Activated T-helper 17 cell treated with anti-CD3 and anti-CD28 coated beads, Interleukin-2, amount 50 U/mL, for 72 hours (primary cell): ENCODE measurements around the gene HELQ. TPM values are rescaled to one million over a fixed set of nuclear protein-coding genes. Genes with fewer than 3 reads are reported as not detected.
"Not testable (repeated sequence)": the region's sequence is repeated elsewhere in the genome, so short reads cannot be mapped to it uniquely, and the experiment has no call there.

ENCODE experiments used
- ATAC-seq: fragments of 150-1000 bp; cut with Tn5 transposase; replicated peaks from 2 replicates; pipeline ENCODE4 v1.10.0; 2021; ENCODE audit warnings: mild to moderate bottlenecking, moderate library complexity
- H3K27ac Mint-ChIP-seq: one replicate; pipeline ENCODE4 v1.8.0; 2022; ENCODE audit warnings: mixed read lengths
- H3K27me3 Mint-ChIP-seq: one replicate; pipeline ENCODE4 v1.8.0; 2022; ENCODE audit warnings: mixed read lengths
- H3K36me3 Mint-ChIP-seq: one replicate; pipeline ENCODE4 v1.8.0; 2022; ENCODE audit warnings: low read depth, mild to moderate bottlenecking, mixed read lengths
- H3K4me1 Mint-ChIP-seq: one replicate; pipeline ENCODE4 v1.8.0; 2022; ENCODE audit warnings: mixed read lengths
- H3K4me3 Mint-ChIP-seq: one replicate; pipeline ENCODE4 v1.8.0; 2022; ENCODE audit warnings: mild to moderate bottlenecking, mixed read lengths
- H3K9me3 Mint-ChIP-seq: one replicate; pipeline ENCODE4 v1.8.0; 2022; ENCODE audit warnings: mixed read lengths
- total RNA-seq, 2 donors: library from RNA; stranded (reverse); gene quantifications; one replicate each; pipeline ENCODE4 v1.2.3, GENCODE V29; 2022

HELQ gene, protein sequence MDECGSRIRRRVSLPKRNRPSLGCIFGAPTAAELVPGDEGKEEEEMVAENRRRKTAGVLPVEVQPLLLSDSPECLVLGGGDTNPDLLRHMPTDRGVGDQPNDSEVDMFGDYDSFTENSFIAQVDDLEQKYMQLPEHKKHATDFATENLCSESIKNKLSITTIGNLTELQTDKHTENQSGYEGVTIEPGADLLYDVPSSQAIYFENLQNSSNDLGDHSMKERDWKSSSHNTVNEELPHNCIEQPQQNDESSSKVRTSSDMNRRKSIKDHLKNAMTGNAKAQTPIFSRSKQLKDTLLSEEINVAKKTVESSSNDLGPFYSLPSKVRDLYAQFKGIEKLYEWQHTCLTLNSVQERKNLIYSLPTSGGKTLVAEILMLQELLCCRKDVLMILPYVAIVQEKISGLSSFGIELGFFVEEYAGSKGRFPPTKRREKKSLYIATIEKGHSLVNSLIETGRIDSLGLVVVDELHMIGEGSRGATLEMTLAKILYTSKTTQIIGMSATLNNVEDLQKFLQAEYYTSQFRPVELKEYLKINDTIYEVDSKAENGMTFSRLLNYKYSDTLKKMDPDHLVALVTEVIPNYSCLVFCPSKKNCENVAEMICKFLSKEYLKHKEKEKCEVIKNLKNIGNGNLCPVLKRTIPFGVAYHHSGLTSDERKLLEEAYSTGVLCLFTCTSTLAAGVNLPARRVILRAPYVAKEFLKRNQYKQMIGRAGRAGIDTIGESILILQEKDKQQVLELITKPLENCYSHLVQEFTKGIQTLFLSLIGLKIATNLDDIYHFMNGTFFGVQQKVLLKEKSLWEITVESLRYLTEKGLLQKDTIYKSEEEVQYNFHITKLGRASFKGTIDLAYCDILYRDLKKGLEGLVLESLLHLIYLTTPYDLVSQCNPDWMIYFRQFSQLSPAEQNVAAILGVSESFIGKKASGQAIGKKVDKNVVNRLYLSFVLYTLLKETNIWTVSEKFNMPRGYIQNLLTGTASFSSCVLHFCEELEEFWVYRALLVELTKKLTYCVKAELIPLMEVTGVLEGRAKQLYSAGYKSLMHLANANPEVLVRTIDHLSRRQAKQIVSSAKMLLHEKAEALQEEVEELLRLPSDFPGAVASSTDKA
- 10 to 100 TPM; 11.4 to 15.1 TPM for total RNA-seq

DNA sequence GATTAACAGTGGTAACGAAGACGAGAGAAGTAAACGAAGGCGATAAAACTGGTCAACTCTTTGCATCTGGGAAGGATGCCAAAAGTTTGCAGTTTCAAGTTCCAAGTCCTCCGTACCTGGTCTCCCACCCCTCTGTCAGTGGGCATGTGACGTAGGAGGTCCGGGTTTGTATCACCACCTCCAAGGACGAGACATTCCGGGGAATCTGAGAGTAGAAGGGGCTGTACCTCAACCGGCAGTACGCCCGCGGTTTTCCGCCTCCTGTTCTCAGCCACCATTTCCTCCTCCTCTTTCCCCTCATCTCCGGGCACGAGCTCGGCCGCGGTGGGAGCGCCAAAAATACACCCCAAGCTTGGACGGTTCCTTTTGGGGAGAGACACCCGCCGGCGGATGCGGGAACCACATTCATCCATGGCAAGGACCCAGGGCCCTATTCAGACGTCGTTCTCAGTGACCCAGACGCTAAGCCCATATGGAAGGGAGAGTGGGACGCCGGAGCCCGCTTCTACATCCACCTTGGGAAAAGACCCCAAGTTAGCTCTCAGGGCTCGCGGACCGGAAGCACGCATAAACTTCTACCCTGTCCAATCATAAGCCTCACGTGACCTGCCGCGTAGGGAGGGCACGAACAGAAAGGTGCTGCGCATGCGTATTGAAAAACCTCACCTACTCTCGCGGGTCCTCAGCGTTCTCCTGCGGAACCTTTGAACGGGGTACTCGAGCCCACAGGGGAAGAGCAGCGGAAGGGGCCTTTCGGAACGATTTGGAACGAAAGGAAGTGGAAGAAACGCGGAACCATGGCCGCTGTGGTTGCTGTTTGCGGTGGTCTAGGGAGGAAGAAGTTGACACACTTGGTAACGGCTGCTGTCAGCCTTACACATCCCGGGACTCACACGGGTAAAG lies at the start of gene HELQ, which contains the start of gene MRPS18C:
TSS of gene HELQ (minus strand) at position 543 of the 903 bp plus-strand sequence. CDS start at position 413, 130 bp downstream.
TSS of gene MRPS18C (plus strand) at position 778 of the 903 bp plus-strand sequence. CDS start at position 798, 20 bp downstream.
- Mint-ChIP-seq H3K4me3 (peak within 1 kb of the TSS; percentile 100), H3K9me3 (no peaks in the 10 kb centered on the region), H3K27me3 (no peaks in the 10 kb centered on the region), H3K4me1 (peaks cover 15% of the 10 kb centered on the region), H3K36me3 (peaks cover 86% of the 10 kb centered on the region), H3K27ac (peak within 1 kb of the TSS; percentile 100)
- ATAC-seq = peak; percentile 94

DNA sequence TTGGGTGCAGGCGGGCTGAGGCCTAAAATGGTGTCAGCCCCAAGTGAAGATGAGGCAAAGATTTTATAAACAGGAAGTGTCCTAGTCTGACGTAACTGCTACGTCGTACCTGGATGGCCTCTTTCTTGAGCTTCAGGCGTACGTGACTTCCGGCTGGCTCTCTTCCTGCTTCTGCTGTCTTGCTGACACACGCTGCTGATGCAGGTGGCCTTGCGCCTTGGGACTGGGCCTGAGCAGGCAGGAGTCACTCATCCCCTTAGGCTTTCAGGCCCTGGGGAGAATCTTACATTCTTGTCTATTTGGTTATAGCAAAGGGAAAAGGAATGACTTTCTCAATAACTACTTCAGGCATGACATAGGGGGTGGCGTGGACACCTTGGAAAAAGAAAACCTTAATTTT lies 49.4 kb upstream of the HELQ start:
- ATAC-seq = peak; percentile 37
- no peaks in the 10 kb centered on the region for H3K36me3 Mint-ChIP-seq
- peak overlapping the region; percentile 37 for H3K4me3 Mint-ChIP-seq
- H3K4me1 Mint-ChIP-seq = peaks cover 5% of the 10 kb centered on the region
- peak overlapping the region; percentile 18 for H3K27ac Mint-ChIP-seq
- H3K27me3 Mint-ChIP-seq = peaks cover 3% of the 10 kb centered on the region
- H3K9me3 Mint-ChIP-seq = peaks cover 4% of the 10 kb centered on the region

DNA sequence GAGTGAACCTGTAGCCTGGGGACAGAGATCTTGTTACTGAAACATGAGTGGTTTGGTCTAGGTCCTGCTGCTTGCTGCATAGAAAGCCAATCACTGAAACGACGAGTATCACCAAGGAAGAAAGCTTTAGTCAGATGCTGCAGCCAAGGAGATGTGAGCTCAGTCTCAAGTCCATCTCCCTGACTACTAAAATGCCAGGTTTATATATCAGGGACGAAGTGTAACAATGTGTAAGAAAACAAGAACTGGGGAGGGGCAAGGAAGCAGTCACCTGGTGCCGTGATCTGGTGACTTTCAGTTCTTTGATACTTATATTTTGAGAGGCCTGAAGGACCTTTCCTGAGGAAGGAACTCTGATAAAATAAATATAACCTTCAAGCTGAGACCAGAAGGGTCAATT lies 48.9 kb upstream of the HELQ start:
- Mint-ChIP-seq H3K27me3 (peaks cover 3% of the 10 kb centered on the region), H3K9me3 (peaks cover 4% of the 10 kb centered on the region), H3K4me1 (peaks cover 5% of the 10 kb centered on the region), H3K27ac (peak overlapping the region; percentile 18), H3K4me3 (peak overlapping the region; percentile 37), H3K36me3 (no peaks in the 10 kb centered on the region)
- peak; percentile 35 for ATAC-seq

DNA sequence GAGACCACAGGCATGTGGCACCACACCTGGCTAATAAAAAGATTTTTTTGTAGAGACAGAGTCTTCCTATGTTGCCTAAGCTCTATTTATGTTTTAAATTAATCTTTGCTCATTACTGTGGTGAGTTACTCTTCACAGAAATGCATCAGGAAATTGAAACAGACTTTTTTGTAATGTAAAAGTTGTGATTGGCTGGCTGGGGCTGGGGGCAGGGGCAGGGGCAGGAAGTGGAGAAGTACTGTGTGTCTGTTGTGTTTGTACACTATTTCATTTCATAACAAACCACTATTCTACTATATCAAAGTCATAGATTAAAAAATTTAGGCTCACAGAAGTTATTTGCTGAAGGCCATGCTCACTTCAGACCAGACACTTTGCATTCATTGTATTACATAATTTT lies 48.4 kb upstream of the HELQ start:
- Mint-ChIP-seq H3K4me1 (peaks cover under 1% of the 10 kb centered on the region), H3K9me3 (peaks cover under 1% of the 10 kb centered on the region), H3K36me3 (no peaks in the 10 kb centered on the region), H3K4me3 (peak overlapping the region; percentile 37), H3K27me3 (peaks cover under 1% of the 10 kb centered on the region), H3K27ac (no peak overlapping the region)
- ATAC-seq = no peak

DNA sequence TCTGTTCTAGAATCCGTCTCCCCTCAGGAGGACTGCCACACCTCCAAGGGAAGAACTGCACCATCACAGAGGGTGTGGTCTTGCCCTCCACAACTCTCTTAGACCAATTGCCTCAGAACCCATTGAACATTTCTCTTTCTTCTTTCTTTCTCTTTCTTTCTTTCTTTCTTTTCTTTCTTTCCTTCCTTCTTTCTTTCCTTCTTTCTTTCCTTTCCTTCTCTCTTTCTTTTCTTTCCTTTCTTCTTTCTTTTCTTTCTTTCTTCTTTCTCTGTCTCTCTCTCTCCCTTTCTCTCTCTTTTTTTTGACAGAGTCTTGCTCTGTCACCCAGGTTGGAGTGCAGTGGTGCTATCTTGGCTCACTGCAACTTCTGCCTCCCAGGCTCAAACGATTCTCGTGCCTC lies 46.0 kb upstream of the HELQ start:
- H3K4me3 Mint-ChIP-seq, ATAC-seq, H3K27ac Mint-ChIP-seq, H3K4me1 Mint-ChIP-seq, H3K36me3 Mint-ChIP-seq, H3K9me3 Mint-ChIP-seq, H3K27me3 Mint-ChIP-seq: not testable (repeated sequence)

DNA sequence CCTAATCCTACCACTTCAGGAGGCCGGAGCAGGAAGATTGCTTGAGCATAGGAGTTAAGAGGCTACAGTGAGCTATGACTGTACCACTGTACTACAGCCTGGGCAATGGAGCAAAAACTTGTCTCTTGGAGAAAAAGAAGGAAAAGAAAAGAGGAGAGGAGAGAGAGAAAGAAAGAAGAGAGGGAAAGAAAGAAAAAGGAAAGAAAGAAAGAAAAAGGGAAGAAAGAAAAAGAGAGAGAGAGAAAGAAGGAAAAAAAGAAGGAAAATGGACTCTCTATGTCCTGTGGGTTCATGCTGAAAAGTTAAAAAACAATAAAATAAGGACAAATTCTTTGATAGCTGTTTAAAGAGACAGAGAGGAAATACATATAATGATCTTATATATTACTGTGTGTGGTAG lies 42.6 kb upstream of the HELQ start:
- Mint-ChIP-seq H3K36me3 (no peaks in the 10 kb centered on the region), H3K9me3 (no peaks in the 10 kb centered on the region), H3K4me3 (no peak overlapping the region), H3K27ac (peak overlapping the region; percentile 45), H3K27me3 (no peaks in the 10 kb centered on the region), H3K4me1 (no peaks in the 10 kb centered on the region)
- ATAC-seq = no peak

DNA sequence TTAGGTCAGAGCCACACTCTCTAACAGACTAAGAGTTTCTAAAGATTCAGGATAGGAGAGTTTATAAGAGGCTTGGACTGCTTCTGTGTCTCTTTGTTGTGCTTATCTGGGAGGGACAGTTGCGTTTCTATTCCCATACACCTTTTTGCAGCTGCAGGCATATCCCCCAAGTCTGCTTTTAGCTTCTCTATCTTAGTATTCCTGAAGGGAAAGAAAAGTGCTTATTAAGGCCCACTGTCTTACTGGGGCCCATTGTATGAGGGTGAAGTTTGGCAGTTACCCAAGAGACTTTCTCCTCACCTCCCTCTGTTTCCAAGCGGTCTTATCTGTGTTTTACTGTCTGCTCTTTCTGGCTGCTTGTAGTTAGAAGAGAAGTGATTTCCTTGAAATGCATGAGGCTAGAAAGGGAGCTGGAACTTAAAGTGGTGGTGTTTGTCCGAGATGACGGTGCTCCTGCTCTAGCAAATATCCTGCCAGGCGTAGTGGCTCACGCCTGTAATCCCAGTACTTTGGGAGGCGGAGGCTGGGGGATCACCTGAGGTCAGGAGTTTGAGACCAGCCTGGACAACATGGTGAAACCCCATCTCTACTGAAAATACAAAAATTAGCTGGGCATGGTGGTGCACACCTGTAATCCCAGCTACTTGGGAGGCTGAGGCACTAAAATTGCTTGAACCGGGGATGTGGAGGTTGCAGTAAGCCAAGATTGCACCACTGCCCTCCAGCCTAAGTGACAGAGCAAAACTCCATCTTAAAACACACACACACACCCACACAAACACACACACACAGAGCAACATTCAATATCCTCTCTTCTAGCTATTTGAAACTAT lies 40.7 kb upstream of the HELQ start:
- not testable (repeated sequence) for H3K27ac Mint-ChIP-seq, H3K4me3 Mint-ChIP-seq, ATAC-seq, H3K4me1 Mint-ChIP-seq, H3K27me3 Mint-ChIP-seq, H3K9me3 Mint-ChIP-seq, H3K36me3 Mint-ChIP-seq

DNA sequence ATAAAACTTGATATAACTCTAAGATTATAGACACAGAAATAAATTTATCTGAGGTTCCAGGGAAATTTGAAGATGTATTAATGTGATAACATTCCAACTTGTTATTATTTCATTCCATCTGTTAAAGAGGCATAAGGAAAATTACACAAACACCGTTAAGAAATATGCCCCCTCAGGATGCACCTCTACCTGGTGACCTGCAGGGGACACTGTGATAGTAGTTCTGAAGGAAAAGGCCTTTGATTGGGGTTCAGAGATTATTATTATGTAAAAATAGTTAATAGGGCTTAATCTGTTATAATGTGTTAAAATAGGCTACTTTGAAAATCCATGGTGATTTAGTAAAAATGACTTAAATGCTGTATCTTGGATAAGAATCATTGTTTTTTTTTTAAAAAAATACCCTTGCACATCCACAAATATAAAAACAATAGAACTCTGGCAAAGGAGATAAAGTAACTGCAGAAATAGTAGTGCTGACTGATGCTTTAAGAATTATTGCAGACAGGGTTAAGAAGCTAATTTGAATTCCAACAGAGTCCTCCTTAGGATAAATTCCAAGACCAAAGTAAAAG lies 35.3 kb upstream of the HELQ start:
- no peaks in the 10 kb centered on the region for H3K9me3 Mint-ChIP-seq
- ATAC-seq = no peak
- H3K27me3 Mint-ChIP-seq = no peaks in the 10 kb centered on the region
- H3K4me3 Mint-ChIP-seq = no peak overlapping the region
- H3K27ac Mint-ChIP-seq = no peak overlapping the region
- no peaks in the 10 kb centered on the region for H3K4me1 Mint-ChIP-seq
- H3K36me3 Mint-ChIP-seq = no peaks in the 10 kb centered on the region

DNA sequence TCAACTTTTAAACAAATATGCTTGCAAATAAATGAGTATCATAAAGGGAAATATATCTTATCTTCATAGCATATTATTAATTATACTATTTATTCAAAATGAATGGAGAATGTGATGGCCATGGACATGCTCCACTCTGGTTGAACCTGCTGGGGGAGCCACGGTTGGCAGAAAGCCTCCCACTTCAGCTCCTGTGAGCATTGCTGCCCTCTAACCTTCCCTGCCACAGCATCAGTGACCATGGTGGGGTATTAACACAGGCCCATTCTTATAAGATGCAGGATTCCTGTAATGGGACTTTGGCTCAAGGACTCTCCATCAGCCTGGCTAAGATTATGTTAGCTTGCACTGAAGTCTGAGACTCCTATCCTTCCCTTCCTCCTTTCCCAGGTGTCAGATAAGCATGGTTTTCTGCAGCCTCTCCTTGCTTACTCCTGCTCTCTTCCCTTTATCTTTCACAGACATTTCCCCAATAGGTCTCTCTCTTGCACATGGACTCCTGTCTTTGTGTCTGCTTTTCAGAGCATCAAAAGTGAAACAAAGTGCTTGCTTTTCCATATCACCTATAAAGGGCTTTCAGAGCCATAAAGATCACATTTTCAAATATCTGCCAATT lies 34.2 kb upstream of the HELQ start:
- H3K27ac Mint-ChIP-seq = no peak overlapping the region
- no peak for ATAC-seq

DNA sequence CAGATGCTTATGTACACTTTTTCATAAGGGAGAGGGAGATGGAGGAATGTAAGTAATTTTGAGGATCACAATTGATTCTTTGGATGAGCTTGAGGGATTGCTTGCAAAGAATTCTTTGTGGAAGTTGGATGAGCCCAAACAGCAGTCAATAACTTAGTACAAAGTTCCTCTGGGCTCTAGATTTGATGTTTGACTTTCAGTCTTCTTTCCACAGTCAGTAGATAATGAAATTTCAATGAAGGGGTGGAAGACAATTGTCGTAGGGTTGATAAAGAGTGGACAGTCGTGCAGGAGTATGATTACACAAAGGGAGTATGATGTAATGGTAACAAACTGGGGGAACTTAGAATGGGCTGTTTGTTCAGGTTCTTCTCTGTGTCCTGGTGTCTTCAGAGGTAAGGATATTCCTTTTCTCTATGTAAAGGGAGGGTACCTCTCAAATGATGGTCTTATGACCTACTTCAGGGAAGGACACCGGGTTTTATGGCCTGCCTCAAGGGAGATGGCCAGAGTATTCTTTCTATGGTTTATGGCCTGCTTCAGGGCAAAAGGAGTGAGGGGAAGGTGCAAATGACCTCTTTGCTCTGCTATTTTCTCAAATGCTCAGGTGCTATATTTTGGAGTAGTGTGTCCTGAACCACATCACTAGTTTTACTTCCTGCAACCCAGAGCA lies 31.0 kb upstream of the HELQ start:
- Mint-ChIP-seq H3K4me1 (no peaks in the 10 kb centered on the region), H3K27ac (no peak overlapping the region), H3K36me3 (peaks cover 5% of the 10 kb centered on the region), H3K9me3 (no peaks in the 10 kb centered on the region), H3K27me3 (no peaks in the 10 kb centered on the region), H3K4me3 (no peak overlapping the region)
- no peak for ATAC-seq

More for the DNA sequence above, 34.2 kb upstream of the HELQ start:
- Mint-ChIP-seq H3K9me3 (no peaks in the 10 kb centered on the region), H3K4me3 (no peak overlapping the region), H3K4me1 (no peaks in the 10 kb centered on the region), H3K27me3 (no peaks in the 10 kb centered on the region), H3K36me3 (no peaks in the 10 kb centered on the region)

DNA sequence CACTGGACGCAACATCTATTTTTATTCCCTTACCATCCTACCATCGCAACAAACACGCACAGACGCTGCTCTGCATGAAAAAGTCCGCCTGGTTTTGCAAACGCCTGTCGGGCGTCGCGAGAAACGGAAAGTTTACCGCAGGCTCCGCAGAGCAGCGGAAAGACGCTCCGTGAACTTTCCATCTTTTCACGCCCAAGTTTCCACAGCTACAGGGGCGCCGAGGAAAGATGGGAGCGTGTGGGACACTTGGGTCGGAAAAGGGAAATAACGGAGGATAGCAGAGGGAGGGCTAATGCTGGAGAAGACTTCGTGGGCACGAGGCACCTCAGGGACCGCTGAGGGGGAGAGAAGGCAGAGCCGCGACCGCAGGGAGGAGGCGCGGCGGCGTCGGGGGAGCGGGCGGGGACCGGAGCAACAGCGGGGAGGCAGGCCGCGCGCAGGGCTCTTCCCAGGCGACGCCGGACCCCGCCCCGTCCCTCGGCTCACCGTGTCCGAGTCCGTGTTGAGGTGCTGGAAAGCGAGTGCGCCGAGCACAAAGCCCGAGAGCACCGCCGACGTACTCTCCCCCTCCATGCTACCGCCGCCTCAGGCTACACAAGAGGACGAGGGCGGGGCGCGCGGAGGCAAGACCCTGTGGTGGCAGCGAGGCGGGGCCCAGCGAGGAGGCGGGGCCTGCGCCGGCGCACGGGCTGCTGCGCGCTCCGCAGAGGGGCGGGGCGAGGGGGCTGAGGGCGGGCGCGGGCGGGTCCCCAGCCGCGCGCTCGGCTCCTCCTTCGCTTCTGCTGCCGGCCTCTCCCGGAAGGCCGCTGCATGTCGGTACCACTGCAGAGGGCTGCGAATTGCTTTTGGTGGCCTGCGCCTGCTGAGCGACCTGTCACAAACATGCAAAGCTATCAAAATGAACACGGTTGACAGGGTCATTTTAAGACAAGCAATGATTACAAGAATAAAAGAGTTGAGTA lies 29.2 kb upstream of the HELQ start, which contains the start of gene ABRAXAS1:
TSS of gene ABRAXAS1 (minus strand) at position 601 of the 962 bp plus-strand sequence. CDS start at position 573, 28 bp downstream.
- Mint-ChIP-seq H3K4me1 (no peaks in the 10 kb centered on the region), H3K9me3 (no peaks in the 10 kb centered on the region), H3K4me3 (peak within 1 kb of the TSS; percentile 97), H3K27ac (peak within 1 kb of the TSS; percentile 94), H3K36me3 (peaks cover 11% of the 10 kb centered on the region), H3K27me3 (no peaks in the 10 kb centered on the region)
- ATAC-seq = peak; percentile 96
